ENCODE results near the gene WNK2. TPM values are rescaled to one million over a fixed set of nuclear protein-coding genes. Genes with fewer than 3 reads are reported as not detected.

Gene WNK2
- total and polyA plus RNA-seq, 2 of the 4 experiments (the other 2 are of a cell fraction), result not detected

- no peak overlapping the region for H4K5ac ChIP-seq (ENCODE audit: low read depth, low read length)
- H4K91ac ChIP-seq (ENCODE audit: insufficient read depth, low read depth, low read length), result no peak overlapping the region
- dilution Hi-C loops (cut with HindIII; ENCODE audit: low sequenced_read_pairs, unreplicated experiment), result no loop called here
- no peak overlapping the region for H3K23ac ChIP-seq (ENCODE audit: low read depth, low read length)
- CTCF ChIA-PET, result no interaction called here
- no TSS peak for BruUV-seq (replicated peaks)
- H3K56ac ChIP-seq (ENCODE audit: extremely low read depth, insufficient read depth, low read length), result no peak overlapping the region
- H3K4me3 ChIP-seq (ENCODE audit: insufficient read depth, low read depth, low read length), result no peak overlapping the region
- H3K27me3 ChIP-seq (ENCODE audit: control insufficient read depth, insufficient read depth, low read length), result peaks cover 17% of the 10 kb centered on the region; the same call in 1 of the 2 replicates
- TF ChIP-seq NFE2L2 (IDR thresholded peaks at IDR 0.05; ENCODE audit: low read depth, low read length) (no peak), RFX5 (IDR thresholded peaks at IDR 0.05; ENCODE audit: low read depth, low read length) (no peak), POLR2A (IDR thresholded peaks at IDR 0.05; ENCODE audit: low read depth, low read length) (no peak), SMC3 (IDR thresholded peaks at IDR 0.05; ENCODE audit: low read depth, low read length) (no peak)
- no CpG with 5 or more reads among the region's 12 CpGs for WGBS, 2 experiments (ENCODE audit: extremely low coverage in 2 of 2, insufficient read length in 1 of 2)
- no peaks in the 10 kb centered on the region for H4K20me1 ChIP-seq (ENCODE audit: insufficient read depth, low read length)
- intact Hi-C loops (cut with micrococcal nuclease), result no loop called here
- no peaks in the 10 kb centered on the region for H3K9me1 ChIP-seq (ENCODE audit: insufficient read depth, low read length)
- H4K8ac ChIP-seq (ENCODE audit: low read depth in 2 of 2, low read length in 2 of 2), result no peak overlapping the region
- H3K36me3 ChIP-seq (ENCODE audit: control insufficient read depth, insufficient read depth, low read length), result no peaks in the 10 kb centered on the region
- POLR2A ChIA-PET (ENCODE audit: unreplicated experiment), result no interaction called here
- no peaks in the 10 kb centered on the region for H3K4me1 ChIP-seq (ENCODE audit: control insufficient read depth, insufficient read depth, low read length)
- no peak overlapping the region for H3K18ac ChIP-seq (ENCODE audit: low read depth, low read length)
- H2BK15ac ChIP-seq (ENCODE audit: low read depth, low read length), result no peak overlapping the region
- H3K79me1 ChIP-seq (ENCODE audit: low read depth in 1 of 2, low read length in 2 of 2), result no peaks in the 10 kb centered on the region
- H2AK9ac ChIP-seq (replicated peaks; ENCODE audit: low read depth, low read length, poor library complexity), result no peak overlapping the region
- no peak overlapping the region for H2BK5ac ChIP-seq (ENCODE audit: low read depth, low read length, poor library complexity, severe bottlenecking)
- no peak overlapping the region for H2BK120ac ChIP-seq (ENCODE audit: low read depth, low read length)
- H3K9me3 ChIP-seq (ENCODE audit: control insufficient read depth, insufficient read depth, low read length), result peaks cover 3% of the 10 kb centered on the region; the same call in 1 of the 2 replicates
- no peak overlapping the region for H2AFZ ChIP-seq (replicated peaks; ENCODE audit: low read length, poor library complexity)
- DNase-seq, result no peak
- H3K4ac ChIP-seq (ENCODE audit: low read depth, low read length), result no peak overlapping the region
- no peak overlapping the region for H3K27ac ChIP-seq (ENCODE audit: insufficient read depth, low read length)
- no peak overlapping the region for H2BK20ac ChIP-seq (ENCODE audit: low read depth, low read length)
- H2AK5ac ChIP-seq (ENCODE audit: low read depth, low read length), result no peak overlapping the region
- H3K14ac ChIP-seq (replicated peaks; ENCODE audit: low read depth, low read length), result no peak overlapping the region
- ATAC-seq (ENCODE audit: low read depth), result no peak
- in situ Hi-C loops (cut with MboI; ENCODE audit: low sequenced_read_pairs), result no loop called here
- no peak overlapping the region for H3K9ac ChIP-seq (ENCODE audit: low read depth, low read length)
- no peak overlapping the region for H3K4me2 ChIP-seq (ENCODE audit: low read depth, low read length)
Observed at GRCh38 chr9:93205896-93206575, 22.1 kb downstream of the WNK2 start.

Data from IMR-90 (cell line).